CD8-positive, alpha-beta memory T cell (primary cell): ENCODE results near the gene IRS2. TPM values are rescaled to one million over a fixed set of nuclear protein-coding genes. Genes with fewer than 3 reads are reported as not detected.

Experiments used
- CTCF ChIA-PET: fragments of 350-600 bp; sonication (Branson Sonifier 250); formaldehyde crosslinking; loops from one replicate; lab custom pipeline; 2021; ENCODE audit warnings: antibody characterized with exemption; lab: Charles Lee
- POLR2A ChIA-PET: fragments of 350-600 bp; sonication (Branson Sonifier 250); formaldehyde crosslinking; loops from one replicate; lab custom pipeline; 2021; ENCODE audit warnings: antibody characterized with exemption; lab: Charles Lee
- DNase-seq, 5 donors: peaks; one replicate each; pipeline versions ENCODE4 v3.0.0 to v3.0.0-alpha.2; 2020 to 2022; ENCODE audit warnings: mixed read lengths in 1 of 5
- H3K27ac ChIP-seq: one replicate; pipeline ENCODE4 v1.7.0; 2013; ENCODE audit warnings: low read depth, mild to moderate bottlenecking, low read length, moderate library complexity
- H3K27me3 ChIP-seq: 2 replicates; pipeline ENCODE4 v1.7.0; 2013; ENCODE audit warnings: low read length, mild to moderate bottlenecking; ENCODE audit not compliant: insufficient read depth, poor library complexity, severe bottlenecking
- H3K36me3 ChIP-seq: 2 replicates; pipeline ENCODE4 v1.7.0; 2013; ENCODE audit warnings: mild to moderate bottlenecking, low read length, moderate library complexity; ENCODE audit not compliant: insufficient read depth
- H3K4me1 ChIP-seq: 2 replicates; pipeline ENCODE4 v1.7.0; 2013; ENCODE audit warnings: mild to moderate bottlenecking, low read length, moderate library complexity; ENCODE audit not compliant: insufficient read depth
- H3K4me3 ChIP-seq: 2 replicates; pipeline ENCODE4 v1.7.0; 2013; ENCODE audit warnings: mild to moderate bottlenecking, low read length
- H3K9me3 ChIP-seq: 2 replicates; pipeline ENCODE4 v1.7.0; 2013; ENCODE audit warnings: mild to moderate bottlenecking, low read length
- H3K27ac Mint-ChIP-seq, 8 donors: one replicate each; pipeline ENCODE4 v1.8.0; 2020 to 2021; ENCODE audit warnings: mixed read lengths in 8 of 8, mild to moderate bottlenecking in 6 of 8, inconsistent platforms in 3 of 8, moderate library complexity in 3 of 8
- H3K27me3 Mint-ChIP-seq, 2 donors: one replicate each; pipeline ENCODE4 v1.8.0; 2020 to 2021; ENCODE audit warnings: mixed read lengths in 2 of 2, mild to moderate bottlenecking in 1 of 2, moderate library complexity in 1 of 2
- H3K36me3 Mint-ChIP-seq, 3 donors: one replicate each; pipeline ENCODE4 v1.8.0; 2020 to 2021; ENCODE audit warnings: mixed read lengths in 3 of 3, inconsistent platforms in 1 of 3, mild to moderate bottlenecking in 1 of 3
- H3K4me1 Mint-ChIP-seq, 3 donors: one replicate each; pipeline ENCODE4 v1.8.0; 2020 to 2021; ENCODE audit warnings: mixed read lengths in 3 of 3, inconsistent platforms in 1 of 3, mild to moderate bottlenecking in 1 of 3
- H3K4me3 Mint-ChIP-seq, 7 donors: one replicate each; pipeline ENCODE4 v1.8.0; 2020 to 2021; ENCODE audit warnings: mixed read lengths in 7 of 7, mild to moderate bottlenecking in 6 of 7, moderate library complexity in 4 of 7, inconsistent platforms in 2 of 7
- H3K9me3 Mint-ChIP-seq, 5 donors: one replicate each; pipeline ENCODE4 v1.8.0; 2020 to 2022; ENCODE audit warnings: mixed read lengths in 5 of 5, mild to moderate bottlenecking in 3 of 5, moderate library complexity in 2 of 5, inconsistent platforms in 1 of 5
- polyA plus RNA-seq: library from polyadenylated mRNA; unstranded; fragments of 300-500 nt; fragmentation: Illumina TruSeq; gene quantifications from one replicate; pipeline ENCODE4 v1.2.3, GENCODE V29; 2021
- total RNA-seq, 2 experiments: library from RNA; stranded (reverse); gene quantifications; one replicate each; pipeline ENCODE4 v1.2.3, GENCODE V29; 2021

Gene IRS2
- total and polyA plus RNA-seq, 3 experiments from 2014 or later: 1.7 to 2.3 (median 2.1) TPM

DNA sequence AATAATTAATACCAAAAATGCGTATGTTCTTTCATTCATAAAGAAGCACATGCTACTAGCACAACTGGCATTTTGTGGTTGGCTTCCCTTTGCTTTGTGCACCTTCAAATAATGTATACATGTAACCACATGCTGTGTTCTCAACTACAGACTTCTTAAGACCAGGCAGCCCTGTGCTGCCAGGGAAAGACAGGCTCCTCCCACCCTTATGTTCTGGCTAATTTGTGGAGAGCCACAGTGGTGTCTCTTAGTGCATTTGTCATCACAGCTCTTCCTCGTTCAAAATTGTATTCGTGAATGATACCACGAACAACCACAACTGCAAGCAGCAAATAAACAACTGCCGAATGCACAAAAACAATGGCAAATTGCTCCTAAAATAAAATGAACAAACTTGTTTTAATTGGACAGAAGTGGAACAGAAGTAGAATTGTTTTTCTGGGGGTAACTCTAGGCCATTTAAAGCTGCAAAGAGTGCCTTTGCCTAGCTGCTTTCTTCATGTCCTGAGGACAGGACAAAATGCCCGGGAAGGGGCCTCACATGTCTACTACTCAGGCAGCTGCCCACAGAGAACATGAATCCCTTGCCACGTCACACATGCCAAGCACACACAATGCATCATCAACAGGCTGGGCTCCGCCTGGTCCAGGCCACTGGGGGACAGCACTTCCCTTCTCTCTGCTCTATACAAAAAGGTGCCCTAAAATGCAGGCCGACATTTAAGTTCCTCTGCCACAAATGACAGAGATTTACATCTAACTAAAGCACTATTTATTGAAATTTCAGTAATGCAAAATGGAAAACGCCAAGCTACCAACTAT lies 21.7 kb downstream of the IRS2 start:
- Histone ChIP-seq H3K4me3 (no peak overlapping the region), H3K4me1 (peaks cover 10% of the 10 kb centered on the region), H3K27me3 (no peaks in the 10 kb centered on the region), H3K27ac (no peak overlapping the region), H3K9me3 (no peaks in the 10 kb centered on the region), H3K36me3 (no peaks in the 10 kb centered on the region)
- Mint-ChIP-seq H3K36me3 (peaks cover 0 to 4% (median 2%) of the 10 kb centered on the region in 3 donors), H3K27me3 (peaks cover 0 to 6% of the 10 kb centered on the region in 2 donors), H3K4me1 (peaks cover 16 to 24% (median 24%) of the 10 kb centered on the region in 3 donors), H3K9me3 (peaks cover 0 to 5% (median 0%) of the 10 kb centered on the region in 5 donors), H3K4me3 (no peak overlapping the region), H3K27ac (no peak overlapping the region)
- POLR2A ChIA-PET: no interaction called here
- DNase-seq: no peak
- CTCF ChIA-PET: interaction anchor here (1.1 kb wide), 1 partner anchor 21 kb away, joined by 3 read pairs; no protein-coding TSS in a partner anchor

DNA sequence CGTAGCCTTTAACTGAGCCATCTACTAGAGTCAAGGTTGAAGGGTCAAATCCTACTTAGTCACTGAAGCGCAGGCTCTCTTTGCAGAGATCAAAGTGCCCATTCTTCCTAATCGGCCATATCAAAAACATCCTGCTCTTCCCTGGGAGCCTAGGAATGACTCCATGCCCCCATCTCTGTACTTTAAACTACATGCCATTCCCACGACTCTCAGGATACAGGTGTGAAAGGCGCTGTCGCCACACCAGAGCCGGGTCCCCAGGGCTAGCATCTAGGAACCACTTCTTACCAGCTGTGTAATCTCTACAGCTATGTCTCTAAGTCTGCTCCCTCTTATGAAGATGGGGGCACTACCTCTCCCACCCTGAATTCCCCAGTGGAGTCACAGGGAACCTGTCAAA lies 22.3 kb downstream of the IRS2 start:
- POLR2A ChIA-PET: no interaction called here

DNA sequence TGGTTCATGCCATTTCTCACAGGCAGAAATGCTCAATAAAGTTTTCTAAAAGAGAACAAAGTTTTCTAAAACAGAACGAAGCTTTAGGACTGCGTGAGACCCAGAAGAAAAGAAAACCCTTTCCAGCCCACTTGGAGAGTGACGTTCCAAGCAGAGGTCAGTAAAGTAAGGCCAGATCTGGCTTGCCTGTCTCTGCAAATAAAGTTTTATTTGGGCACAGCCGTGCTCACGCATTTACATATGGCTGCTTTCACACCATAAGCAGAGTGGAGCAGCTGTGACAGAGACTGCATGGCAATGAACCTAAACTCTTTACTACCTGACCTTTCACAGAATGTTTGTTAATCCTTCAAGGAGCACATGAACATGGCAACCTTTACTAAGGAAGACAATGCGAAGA lies 23.6 kb downstream of the IRS2 start:
- H3K4me3 Mint-ChIP-seq: no peak overlapping the region
- no peak for DNase-seq
- H3K9me3 Mint-ChIP-seq: no peaks in the 10 kb centered on the region
- no peaks in the 10 kb centered on the region for H3K27me3 ChIP-seq
- no peaks in the 10 kb centered on the region for H3K36me3 ChIP-seq
- H3K4me1 ChIP-seq: peaks cover 10% of the 10 kb centered on the region
- no peak overlapping the region for H3K4me3 ChIP-seq
- no peaks in the 10 kb centered on the region for H3K27me3 Mint-ChIP-seq
- H3K27ac ChIP-seq: no peak overlapping the region
- POLR2A ChIA-PET: no interaction called here
- no peaks in the 10 kb centered on the region for H3K9me3 ChIP-seq
- peaks cover 0 to 2% (median 1%) of the 10 kb centered on the region in 3 donors for H3K36me3 Mint-ChIP-seq
- peak overlapping the region in 1 of 8 donors; percentile 36 for H3K27ac Mint-ChIP-seq
- peaks cover 16 to 24% (median 19%) of the 10 kb centered on the region in 3 donors for H3K4me1 Mint-ChIP-seq
- CTCF ChIA-PET: no interaction called here

More for the DNA sequence above, 22.3 kb downstream of the IRS2 start:
- no peak for DNase-seq
- Mint-ChIP-seq H3K27ac (peak overlapping the region in 1 of 8 donors; percentile 26), H3K27me3 (no peaks in the 10 kb centered on the region), H3K4me3 (no peak overlapping the region), H3K4me1 (peaks cover 14 to 24% (median 19%) of the 10 kb centered on the region in 3 donors), H3K9me3 (peaks cover 0 to 5% (median 0%) of the 10 kb centered on the region in 5 donors), H3K36me3 (peaks cover 0 to 2% (median 2%) of the 10 kb centered on the region in 3 donors)
- H3K4me1 ChIP-seq: peaks cover 10% of the 10 kb centered on the region
- no peak overlapping the region for H3K27ac ChIP-seq
- no peaks in the 10 kb centered on the region for H3K36me3 ChIP-seq
- CTCF ChIA-PET: interaction anchor here (1.1 kb wide), 1 partner anchor 21 kb away, joined by 3 read pairs; no protein-coding TSS in a partner anchor
- H3K9me3 ChIP-seq: no peaks in the 10 kb centered on the region
- no peaks in the 10 kb centered on the region for H3K27me3 ChIP-seq
- no peak overlapping the region for H3K4me3 ChIP-seq

DNA sequence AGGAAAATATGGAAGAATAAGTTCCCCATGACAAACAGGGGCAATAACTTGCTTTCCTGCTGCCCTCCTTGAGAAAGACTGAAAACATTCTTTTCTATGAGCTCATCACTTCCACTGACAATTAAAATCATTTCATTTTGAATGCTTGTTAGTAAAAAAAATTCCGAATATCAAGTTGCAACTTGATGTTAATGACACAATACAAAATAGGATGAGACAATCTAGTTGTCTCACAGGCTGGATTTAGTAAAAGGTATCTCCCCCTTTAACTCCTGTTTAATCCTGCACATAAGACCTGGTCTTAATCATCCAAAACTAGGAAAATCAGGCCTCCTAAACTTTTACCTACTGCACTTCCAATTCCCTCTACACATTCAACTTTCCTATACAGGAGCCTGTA lies 24.7 kb downstream of the IRS2 start:
- H3K9me3 Mint-ChIP-seq: no peaks in the 10 kb centered on the region
- no peak for DNase-seq
- no peaks in the 10 kb centered on the region for H3K27me3 ChIP-seq
- ChIA-PET CTCF (no interaction called here), POLR2A (interaction anchor here (0.7 kb wide), 1 partner anchor 864 kb away, joined by 3 read pairs; no protein-coding TSS in a partner anchor)
- H3K36me3 ChIP-seq: no peaks in the 10 kb centered on the region
- H3K27ac Mint-ChIP-seq: no peak overlapping the region
- H3K27ac ChIP-seq: no peak overlapping the region
- no peaks in the 10 kb centered on the region for H3K9me3 ChIP-seq
- H3K4me3 Mint-ChIP-seq: no peak overlapping the region
- H3K4me1 ChIP-seq: peaks cover 10% of the 10 kb centered on the region
- H3K4me3 ChIP-seq: no peak overlapping the region
- H3K27me3 Mint-ChIP-seq: no peaks in the 10 kb centered on the region
- peaks cover 16 to 24% (median 19%) of the 10 kb centered on the region in 3 donors for H3K4me1 Mint-ChIP-seq
- peaks cover 0 to 5% (median 2%) of the 10 kb centered on the region in 3 donors for H3K36me3 Mint-ChIP-seq

- no peak overlapping the region for H3K4me3 Mint-ChIP-seq
- ChIA-PET CTCF (no interaction called here), POLR2A (no interaction called here)
- H3K27me3 ChIP-seq: no peaks in the 10 kb centered on the region
- H3K36me3 Mint-ChIP-seq: peaks cover 0 to 11% (median 5%) of the 10 kb centered on the region in 3 donors
- peaks cover 16 to 24% (median 19%) of the 10 kb centered on the region in 3 donors for H3K4me1 Mint-ChIP-seq
- no peak overlapping the region for H3K27ac Mint-ChIP-seq
- no peak for DNase-seq
- no peaks in the 10 kb centered on the region for H3K9me3 ChIP-seq
- H3K4me1 ChIP-seq: peaks cover 10% of the 10 kb centered on the region
- no peak overlapping the region for H3K4me3 ChIP-seq
- H3K36me3 ChIP-seq: no peaks in the 10 kb centered on the region
- H3K27me3 Mint-ChIP-seq: no peaks in the 10 kb centered on the region
- no peaks in the 10 kb centered on the region for H3K9me3 Mint-ChIP-seq
- no peak overlapping the region for H3K27ac ChIP-seq
Measured at GRCh38 chr13:109760951-109761350, 25.4 kb downstream of the IRS2 start.

GRCh38 chr13:109760402-109760801 lies 26.0 kb downstream of the IRS2 start:
- Histone ChIP-seq H3K27ac (no peak overlapping the region), H3K4me3 (no peak overlapping the region), H3K27me3 (no peaks in the 10 kb centered on the region), H3K9me3 (no peaks in the 10 kb centered on the region), H3K4me1 (peaks cover 10% of the 10 kb centered on the region), H3K36me3 (no peaks in the 10 kb centered on the region)
- DNase-seq: no peak
- H3K27me3 Mint-ChIP-seq: no peaks in the 10 kb centered on the region
- ChIA-PET POLR2A (no interaction called here), CTCF (no interaction called here)
- H3K4me3 Mint-ChIP-seq: no peak overlapping the region
- peaks cover 0 to 14% (median 5%) of the 10 kb centered on the region in 3 donors for H3K36me3 Mint-ChIP-seq
- no peaks in the 10 kb centered on the region for H3K9me3 Mint-ChIP-seq
- H3K27ac Mint-ChIP-seq: no peak overlapping the region
- peaks cover 16 to 24% (median 19%) of the 10 kb centered on the region in 3 donors for H3K4me1 Mint-ChIP-seq

DNA sequence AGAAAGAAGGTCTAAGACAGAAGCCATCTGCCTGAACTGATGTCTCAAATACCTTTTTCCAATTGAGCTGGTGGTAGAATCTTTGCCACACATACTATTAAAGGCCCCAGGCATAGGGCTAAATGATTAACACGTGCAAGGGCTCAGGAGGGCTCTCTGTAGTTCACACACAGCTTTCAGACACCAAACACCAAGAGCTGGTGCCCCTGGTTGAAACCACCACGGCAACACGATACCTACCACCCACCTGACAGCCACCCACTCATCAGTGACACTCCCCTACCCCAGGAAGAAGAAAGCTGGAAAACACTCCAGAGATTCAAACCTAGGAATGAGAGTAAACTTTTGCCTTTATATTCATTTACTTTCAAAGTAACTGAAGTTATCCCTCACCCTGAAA lies 26.8 kb downstream of the IRS2 start:
- DNase-seq: no peak
- peaks cover 7% of the 10 kb centered on the region for H3K4me1 ChIP-seq
- H3K9me3 Mint-ChIP-seq: peaks cover 0 to 4% (median 0%) of the 10 kb centered on the region in 5 donors

GRCh38 chr13:109758937-109759480 lies 27.4 kb downstream of the IRS2 start:
- peaks cover 0 to 17% (median 11%) of the 10 kb centered on the region in 3 donors for H3K36me3 Mint-ChIP-seq
- H3K4me1 Mint-ChIP-seq: peaks cover 12 to 16% (median 13%) of the 10 kb centered on the region in 3 donors
- peaks cover 1% of the 10 kb centered on the region for H3K4me1 ChIP-seq
- DNase-seq: no peak
- ChIA-PET CTCF (no interaction called here), POLR2A (no interaction called here)
- H3K27me3 Mint-ChIP-seq: no peaks in the 10 kb centered on the region
- peak overlapping the region in 1 of 7 donors; percentile 19 for H3K4me3 Mint-ChIP-seq
- peaks cover 4% of the 10 kb centered on the region for H3K36me3 ChIP-seq
- H3K27ac ChIP-seq: no peak overlapping the region
- H3K9me3 Mint-ChIP-seq: peaks cover 0 to 4% (median 0%) of the 10 kb centered on the region in 5 donors
- no peak overlapping the region for H3K27ac Mint-ChIP-seq
- no peaks in the 10 kb centered on the region for H3K9me3 ChIP-seq
- no peak overlapping the region for H3K4me3 ChIP-seq
- H3K27me3 ChIP-seq: no peaks in the 10 kb centered on the region

More for the DNA sequence above, 26.8 kb downstream of the IRS2 start:
- Mint-ChIP-seq H3K27me3 (no peaks in the 10 kb centered on the region), H3K4me1 (peaks cover 13 to 18% (median 14%) of the 10 kb centered on the region in 3 donors), H3K27ac (no peak overlapping the region), H3K36me3 (peaks cover 0 to 17% (median 11%) of the 10 kb centered on the region in 3 donors), H3K4me3 (peak overlapping the region in 2 of 7 donors; percentile 40 to 59)
- no peak overlapping the region for H3K4me3 ChIP-seq
- H3K36me3 ChIP-seq: no peaks in the 10 kb centered on the region
- H3K9me3 ChIP-seq: no peaks in the 10 kb centered on the region
- CTCF ChIA-PET: no interaction called here
- H3K27me3 ChIP-seq: no peaks in the 10 kb centered on the region
- POLR2A ChIA-PET: no interaction called here
- no peak overlapping the region for H3K27ac ChIP-seq
